Measurements from ENCODE around the gene C20orf204. TPM values are rescaled to one million over a fixed set of nuclear protein-coding genes. Genes with fewer than 3 reads are reported as not detected.

C20orf204 gene
- total and polyA plus RNA-seq, 9 of the 15 experiments (the other 6 are each of a cell fraction or from before 2014, with no cell fraction given) = 0.11 to 1.1 (median 0.36) TPM; not detected in 2

GRCh38 chr20:64025826-64026412 lies 10.1 kb upstream of the C20orf204 start:
- ChIA-PET POLR2A (no interaction called here), CTCF (ENCODE audit: low intra/inter-chr PET ratio) (no interaction called here)
- Histone ChIP-seq H3K4me1 (replicated peaks in 1 of 2; ENCODE audit: control insufficient read depth in 2 of 2, insufficient read depth in 2 of 2, low read length in 2 of 2) (peaks cover 0 to 7% of the 10 kb centered on the region in 2 experiments; a peak in 1 of 5 replicates), H3K4me2 (ENCODE audit: insufficient read depth, low read length) (no peak overlapping the region), H3K27me3 (ENCODE audit: control insufficient read depth in 2 of 2, insufficient read depth in 2 of 2, low read length in 2 of 2) (no peaks in the 10 kb centered on the region), H2AFZ (ENCODE audit: low read depth, low read length) (no peak overlapping the region), H3K79me2 (ENCODE audit: control insufficient read depth, insufficient read depth, low read length) (no peaks in the 10 kb centered on the region), H3K27ac (ENCODE audit: extremely low read depth, low read depth, low read length) (no peak overlapping the region), H3K9me1 (ENCODE audit: control insufficient read depth, insufficient read depth, low read length) (no peaks in the 10 kb centered on the region), H3K9ac (ENCODE audit: insufficient read depth in 1 of 2, low read depth in 2 of 2, low read length in 2 of 2) (no peak overlapping the region), H3K36me3 (ENCODE audit: control insufficient read depth, insufficient read depth, low read length) (peaks cover 93% of the 10 kb centered on the region; the same call in 2 of the 3 replicates), H3K4me3 (no peak overlapping the region), H3K9me3 (replicated peaks; ENCODE audit: control insufficient read depth, insufficient read depth, low read depth, low read length) (no peaks in the 10 kb centered on the region), H4K20me1 (replicated peaks; ENCODE audit: control insufficient read depth, insufficient read depth, low read length) (peaks cover 3% of the 10 kb centered on the region; the same call in 1 of the 2 replicates)
- no TSS peak for BruUV-seq (replicated peaks)
- in situ Hi-C loops (cut with MboI) = no loop called here
- no peak for TF ChIP-seq KLF1 (tag; IDR thresholded peaks at IDR 0.05)
- TF ChIP-seq ZNF175 (CRISPR knock-in tag; IDR thresholded peaks at IDR 0.05; ENCODE audit: low read depth) = no peak
- TF ChIP-seq ZMIZ1 (IDR thresholded peaks at IDR 0.05; ENCODE audit: low read depth in 2 of 2, low read length in 2 of 2) = no peak
- no peak for TF ChIP-seq TAF7 (tag; IDR thresholded peaks at IDR 0.05)
- TF ChIP-seq ZNF57 (CRISPR knock-in tag; IDR thresholded peaks at IDR 0.05) = no peak
- no peak for TF ChIP-seq ARHGAP35 (IDR thresholded peaks at IDR 0.05; ENCODE audit: partially characterized antibody)
- no peak for TF ChIP-seq SRF (CRISPR knock-in tag; IDR thresholded peaks at IDR 0.05)
- 0 out of 2 replicates have a peak, but pooled peaks have one; percentile 14 for TF ChIP-seq POLR2G (IDR thresholded peaks at IDR 0.05; ENCODE audit: low read depth, low read length)
- FAIRE-seq (no peak), DNase-seq (ENCODE audit: extremely low read depth in 1 of 4, low spot score in 3 of 4) (no peak), ATAC-seq (no peak)
- 89% methylated on average over 22 of the region's 29 CpGs for WGBS (ENCODE audit: insufficient coverage, low coverage, missing lambda C conversion rate)
- intact Hi-C loops (cut with micrococcal nuclease) = no loop called here
